SU-DHL-6 (cell line): Measurements from ENCODE around the gene SLC16A12.
"Not testable (repeated sequence)": the region's sequence is repeated elsewhere in the genome, so short reads cannot be mapped to it uniquely, and the experiment has no call there.

Source experiments
- H2AFZ ChIP-seq: fragments of 200-600 bp; sonication (generic); 2 replicates; pipeline ENCODE4 v1.6.1; 2014; ENCODE audit warnings: low read depth, mild to moderate bottlenecking, moderate library complexity, mixed read lengths, antibody characterized with exemption, low read length; ENCODE audit not compliant: severe bottlenecking
- H3F3A ChIP-seq: fragments of 200-600 bp; shearing (Covaris generic); 2 replicates; pipeline ENCODE4 v1.6.0; 2016; ENCODE audit warnings: antibody characterized with exemption, mild to moderate bottlenecking; ENCODE audit not compliant: insufficient read depth
- H3K27ac ChIP-seq: fragments of 200-600 bp; sonication (generic); 2 replicates; pipeline ENCODE4 v1.5.1; 2016; ENCODE audit warnings: low read depth, mild to moderate bottlenecking, low read length, moderate library complexity, mixed read lengths
- H3K27me3 ChIP-seq: fragments of 200-600 bp; sonication (generic), shearing (Covaris generic); 2 replicates; pipeline ENCODE4 v1.6.0; 2014; ENCODE audit warnings: mild to moderate bottlenecking, low read length
- H3K36me3 ChIP-seq: fragments of 200-600 bp; sonication (generic); 2 replicates; pipeline ENCODE4 v1.6.1; 2014; ENCODE audit warnings: mild to moderate bottlenecking, low read length, mixed read lengths
- H3K4me2 ChIP-seq: fragments of 300-600, 200-600 bp; shearing (Covaris generic), sonication (generic); 2 replicates; pipeline ENCODE4 v1.6.0; 2014; ENCODE audit warnings: low read length, low read depth, mild to moderate bottlenecking; ENCODE audit not compliant: poor library complexity, severe bottlenecking
- H3K4me3 ChIP-seq: fragments of 200-600 bp; sonication (generic); 2 replicates; pipeline ENCODE4 v1.5.1; 2014; ENCODE audit warnings: antibody characterized with exemption, low read length, mild to moderate bottlenecking, mixed read lengths; ENCODE audit not compliant: insufficient read depth, poor library complexity, severe bottlenecking
- H3K79me2 ChIP-seq: fragments of 200-600 bp; sonication (generic); 2 replicates; pipeline ENCODE4 v1.6.1; 2014; ENCODE audit warnings: mild to moderate bottlenecking, low read length, moderate library complexity; ENCODE audit not compliant: insufficient read depth
- H3K9ac ChIP-seq: fragments of 200-600 bp; sonication (generic); 2 replicates; pipeline ENCODE4 v1.7.0; 2014; ENCODE audit warnings: mild to moderate bottlenecking, low read length
- H3K9me2 ChIP-seq: fragments of 200-600 bp; sonication (generic); replicated peaks from 2 replicates; pipeline ENCODE4 v1.6.1; 2014; ENCODE audit warnings: low read length; ENCODE audit not compliant: insufficient read depth
- H3K9me3 ChIP-seq: fragments of 200-600 bp; sonication (generic); 2 replicates; pipeline ENCODE4 v1.6.1; 2014; ENCODE audit warnings: low read length, mixed read lengths; ENCODE audit not compliant: insufficient read depth
- H4K20me1 ChIP-seq: fragments of 200-600 bp; sonication (generic); 2 replicates; pipeline ENCODE4 v1.6.1; 2014; ENCODE audit warnings: low read depth, mild to moderate bottlenecking, antibody characterized with exemption, low read length, moderate library complexity, mixed read lengths
- EZH2phosphoT487 ChIP-seq: fragments of 200-600 bp; sonication (generic), shearing (Covaris generic); conservative IDR thresholded peaks from 2 replicates; pipeline ENCODE4 v1.6.1; 2018; ENCODE audit warnings: mild to moderate bottlenecking, antibody characterized with exemption, low read length, moderate library complexity, mixed read lengths
- TF ChIP-seq, protein P1 (sequence below): fragments of 200-600 bp; sonication (generic); IDR thresholded peaks from one replicate; pipeline ENCODE4 v1.5.1; 2017; ENCODE audit warnings: antibody characterized with exemption, mild to moderate bottlenecking, low read length, moderate library complexity; ENCODE audit not compliant: insufficient read depth, poor library complexity, severe bottlenecking

SLC16A12 gene

DNA sequence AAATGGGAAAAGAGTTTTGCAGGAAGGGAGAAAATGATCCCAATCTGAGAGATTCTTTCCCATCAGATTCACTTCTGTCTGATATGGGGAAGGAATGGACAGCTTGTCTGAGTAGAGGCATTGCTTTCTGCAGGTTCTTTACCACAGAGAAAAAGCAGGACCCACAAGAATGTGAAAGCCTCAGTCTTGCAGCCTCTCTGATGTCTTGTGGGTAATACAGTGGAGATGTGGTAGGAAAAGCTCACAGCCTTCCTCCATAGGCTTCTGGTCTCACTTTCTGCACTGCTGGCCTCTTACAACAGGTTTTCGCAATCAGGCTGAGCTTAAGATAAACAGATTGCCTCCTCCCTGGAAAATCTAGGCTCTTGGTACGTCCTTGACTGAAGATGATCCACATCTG lies 142.4 kb downstream of the SLC16A12 start:
- Histone ChIP-seq H3K4me2 (no peak overlapping the region), H3F3A (no peaks in the 10 kb centered on the region), H3K9me2 (no peaks in the 10 kb centered on the region), H2AFZ (no peak overlapping the region), H3K36me3 (no peaks in the 10 kb centered on the region), H3K27ac (no peak overlapping the region), H3K4me3 (no peak overlapping the region), H3K9me3 (no peaks in the 10 kb centered on the region), H3K79me2 (no peaks in the 10 kb centered on the region), H3K27me3 (no peaks in the 10 kb centered on the region), H3K9ac (no peak overlapping the region), H4K20me1 (no peaks in the 10 kb centered on the region)
- TF ChIP-seq, protein P1, sequence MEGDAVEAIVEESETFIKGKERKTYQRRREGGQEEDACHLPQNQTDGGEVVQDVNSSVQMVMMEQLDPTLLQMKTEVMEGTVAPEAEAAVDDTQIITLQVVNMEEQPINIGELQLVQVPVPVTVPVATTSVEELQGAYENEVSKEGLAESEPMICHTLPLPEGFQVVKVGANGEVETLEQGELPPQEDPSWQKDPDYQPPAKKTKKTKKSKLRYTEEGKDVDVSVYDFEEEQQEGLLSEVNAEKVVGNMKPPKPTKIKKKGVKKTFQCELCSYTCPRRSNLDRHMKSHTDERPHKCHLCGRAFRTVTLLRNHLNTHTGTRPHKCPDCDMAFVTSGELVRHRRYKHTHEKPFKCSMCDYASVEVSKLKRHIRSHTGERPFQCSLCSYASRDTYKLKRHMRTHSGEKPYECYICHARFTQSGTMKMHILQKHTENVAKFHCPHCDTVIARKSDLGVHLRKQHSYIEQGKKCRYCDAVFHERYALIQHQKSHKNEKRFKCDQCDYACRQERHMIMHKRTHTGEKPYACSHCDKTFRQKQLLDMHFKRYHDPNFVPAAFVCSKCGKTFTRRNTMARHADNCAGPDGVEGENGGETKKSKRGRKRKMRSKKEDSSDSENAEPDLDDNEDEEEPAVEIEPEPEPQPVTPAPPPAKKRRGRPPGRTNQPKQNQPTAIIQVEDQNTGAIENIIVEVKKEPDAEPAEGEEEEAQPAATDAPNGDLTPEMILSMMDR = no peak
- no peak for TF ChIP-seq EZH2phosphoT487

DNA sequence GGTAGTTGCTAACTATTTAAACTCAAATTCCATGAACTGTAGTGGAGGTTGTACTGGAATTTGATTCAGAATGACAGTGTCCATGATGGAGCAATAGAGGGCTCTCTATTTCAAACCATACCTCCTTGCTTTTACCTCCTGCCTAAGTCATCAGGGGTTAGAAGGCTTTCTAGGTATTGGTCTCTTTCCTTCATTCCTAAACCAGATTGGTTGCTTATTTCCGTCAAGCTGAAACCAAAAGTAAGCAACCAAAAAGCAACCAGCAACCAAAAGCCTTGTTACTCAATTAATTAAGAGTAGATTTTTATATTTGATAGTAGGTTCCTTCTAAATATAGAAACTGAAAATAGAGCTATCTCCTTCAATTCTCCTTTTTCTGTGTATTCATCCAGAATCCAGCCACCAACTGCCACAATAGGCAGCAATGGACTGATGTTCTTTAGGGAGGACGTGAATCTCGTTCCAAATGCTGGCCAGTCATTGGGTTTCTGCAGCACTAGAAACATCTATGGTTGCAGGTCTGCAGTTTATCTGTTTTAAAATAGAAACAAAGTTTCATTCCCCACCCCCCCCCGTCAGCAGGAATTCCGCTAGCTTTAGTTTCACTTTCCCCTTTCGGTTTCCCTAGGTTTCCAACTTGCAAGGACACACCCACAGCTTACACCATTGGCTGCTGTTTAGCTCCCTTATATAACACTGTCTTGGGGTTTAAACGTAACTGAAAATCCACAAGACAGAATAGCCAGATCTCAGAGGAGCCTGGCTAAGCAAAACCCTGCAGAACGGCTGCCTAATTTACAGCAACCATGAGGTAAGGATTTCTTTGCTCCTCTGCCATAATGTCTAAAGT lies 143.3 kb downstream of the SLC16A12 start, which contains the start of gene IFIT1:
TSS of gene IFIT1 (plus strand) at position 717 of the 850 bp plus-strand sequence. CDS start at position 807, 90 bp downstream.
- no peak within 1 kb of the TSS for H3K27ac ChIP-seq
- H3K9me2 ChIP-seq = no peaks in the 10 kb centered on the region
- H3K4me2 ChIP-seq = peak within 1 kb of the TSS; percentile 34
- H3K36me3 ChIP-seq = no peaks in the 10 kb centered on the region
- no peak within 1 kb of the TSS for H3K9ac ChIP-seq
- no peaks in the 10 kb centered on the region for H3K79me2 ChIP-seq
- TF ChIP-seq EZH2phosphoT487 = no peak
- TF ChIP-seq, protein P1 = no peak
- no peaks in the 10 kb centered on the region for H3K9me3 ChIP-seq
- no peaks in the 10 kb centered on the region for H3F3A ChIP-seq
- H3K27me3 ChIP-seq = no peaks in the 10 kb centered on the region
- H4K20me1 ChIP-seq = no peaks in the 10 kb centered on the region
- no peak within 1 kb of the TSS for H2AFZ ChIP-seq
- no peak within 1 kb of the TSS for H3K4me3 ChIP-seq

DNA sequence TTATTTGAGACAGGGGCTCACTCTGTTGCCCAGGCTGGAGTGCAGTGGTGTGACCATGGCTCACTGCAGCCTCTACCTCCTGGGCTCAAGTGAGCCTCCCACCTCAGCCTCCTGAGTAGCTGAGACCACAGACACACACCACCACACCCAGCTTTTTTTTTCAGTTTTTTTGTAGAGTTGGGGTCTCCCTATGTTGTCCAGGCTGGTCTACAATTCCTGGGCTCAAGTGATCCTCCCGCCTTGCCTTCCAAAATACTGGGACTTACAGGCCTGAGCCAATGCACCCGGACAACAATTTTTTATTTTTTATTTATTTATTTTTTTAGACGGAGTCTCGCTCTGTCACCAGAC lies 144.2 kb downstream of the SLC16A12 start:
- not testable (repeated sequence) for H2AFZ ChIP-seq, H3K36me3 ChIP-seq, H3K27ac ChIP-seq, H3F3A ChIP-seq, H3K9ac ChIP-seq, H3K4me2 ChIP-seq, H3K27me3 ChIP-seq, H3K9me3 ChIP-seq, H3K9me2 ChIP-seq, H3K4me3 ChIP-seq, H3K79me2 ChIP-seq, H4K20me1 ChIP-seq

DNA sequence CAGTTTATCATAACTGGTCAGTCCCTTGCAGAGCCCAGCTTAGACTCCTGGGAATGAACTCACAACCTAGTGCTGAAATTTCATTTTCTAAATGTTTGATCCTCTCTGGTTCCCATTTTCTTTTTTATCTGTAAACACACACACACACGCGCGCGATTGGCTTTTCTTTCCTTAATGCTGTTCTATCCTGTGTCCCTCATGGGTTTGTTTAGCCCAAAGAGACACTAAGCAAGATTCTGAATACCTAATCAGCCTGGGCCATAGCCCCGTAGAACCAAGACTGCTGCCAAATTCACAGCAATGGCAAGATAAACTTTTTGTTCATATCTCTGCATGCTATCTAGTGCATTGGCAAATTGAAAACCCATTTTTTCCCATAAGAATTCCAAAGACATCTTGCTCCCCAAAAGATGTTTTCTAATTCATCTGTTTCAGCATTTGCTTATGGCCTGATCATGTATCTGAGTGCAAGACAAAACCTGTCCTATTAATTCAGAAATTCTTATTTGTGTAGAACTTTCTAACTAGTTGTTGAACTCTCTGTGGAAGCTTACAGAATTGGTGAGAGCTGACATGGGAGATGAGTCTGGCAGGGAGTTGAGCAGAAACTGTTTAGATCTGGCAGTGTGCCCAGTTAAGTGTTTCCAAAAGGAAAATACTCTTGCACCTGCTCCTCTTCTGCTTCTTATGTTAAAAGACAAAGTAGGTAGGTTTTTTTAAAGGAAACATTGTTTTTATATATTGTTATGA lies 144.7 kb downstream of the SLC16A12 start:
- no peak for TF ChIP-seq EZH2phosphoT487
- TF ChIP-seq, protein P1 = no peak
- no peak overlapping the region for H3K9ac ChIP-seq
- H3K9me2 ChIP-seq = no peaks in the 10 kb centered on the region
- H3F3A ChIP-seq = no peaks in the 10 kb centered on the region
- H3K4me2 ChIP-seq = no peak overlapping the region
- no peak overlapping the region for H2AFZ ChIP-seq
- no peaks in the 10 kb centered on the region for H3K79me2 ChIP-seq
- H3K9me3 ChIP-seq = no peaks in the 10 kb centered on the region
- no peak overlapping the region for H3K4me3 ChIP-seq
- no peak overlapping the region for H3K27ac ChIP-seq
- no peaks in the 10 kb centered on the region for H4K20me1 ChIP-seq
- no peaks in the 10 kb centered on the region for H3K36me3 ChIP-seq
- no peaks in the 10 kb centered on the region for H3K27me3 ChIP-seq
